H1 (cell line): ENCODE data around the gene ASZ1. TPM values are rescaled to one million over a fixed set of nuclear protein-coding genes. Genes with fewer than 3 reads are reported as not detected.

Experiments
- CTBP2 ChIP-seq: IDR thresholded peaks from 2 replicates; pipeline ENCODE4 v1.7.0; 2011; ENCODE audit warnings: borderline replicate concordance, mild to moderate bottlenecking, moderate library complexity, mixed read lengths, low read length; ENCODE audit not compliant: insufficient read depth, insufficient read length
- E2F6 ChIP-seq: IDR thresholded peaks from 2 replicates; pipeline ENCODE4 v1.6.1; 2012; ENCODE audit warnings: inconsistent platforms
- POU5F1 ChIP-seq: IDR thresholded peaks from 2 replicates; pipeline ENCODE4 v1.6.1; 2011; ENCODE audit warnings: low read depth, mild to moderate bottlenecking, low read length, moderate library complexity
- polyA plus RNA-seq, 7 experiments: library from polyadenylated mRNA; depleted of rRNA in 3 of 7; stranded (reverse) in 5 of 7; unstranded in 2 of 7; fragments of >200 nt in 5 of 7; fragments of 200-250 nt in 2 of 7; gene quantifications; 1 replicate in 5 of 7; 2 replicates in 1 of 7; 4 replicates in 1 of 7; pipeline versions ENCODE4 v1.2.1 to v1.2.3, GENCODE V29; 2011 to 2013; ENCODE audit warnings: missing spikeins in 2 of 7, mixed read lengths in 2 of 7
- total RNA-seq: library from RNA; stranded (reverse); fragmentation: NEBNext Ultra II Directional; extraction: Animal tissue kit (Norgen Biotek cat#: 25700); gene quantifications from 2 replicates; pipeline ENCODE4 v1.2.1, GENCODE V29; 2021

The ASZ1 gene
- total and polyA plus RNA-seq, 2 of the 8 experiments (the other 6 are each of a cell fraction or from before 2014, with no cell fraction given): not detected

DNA sequence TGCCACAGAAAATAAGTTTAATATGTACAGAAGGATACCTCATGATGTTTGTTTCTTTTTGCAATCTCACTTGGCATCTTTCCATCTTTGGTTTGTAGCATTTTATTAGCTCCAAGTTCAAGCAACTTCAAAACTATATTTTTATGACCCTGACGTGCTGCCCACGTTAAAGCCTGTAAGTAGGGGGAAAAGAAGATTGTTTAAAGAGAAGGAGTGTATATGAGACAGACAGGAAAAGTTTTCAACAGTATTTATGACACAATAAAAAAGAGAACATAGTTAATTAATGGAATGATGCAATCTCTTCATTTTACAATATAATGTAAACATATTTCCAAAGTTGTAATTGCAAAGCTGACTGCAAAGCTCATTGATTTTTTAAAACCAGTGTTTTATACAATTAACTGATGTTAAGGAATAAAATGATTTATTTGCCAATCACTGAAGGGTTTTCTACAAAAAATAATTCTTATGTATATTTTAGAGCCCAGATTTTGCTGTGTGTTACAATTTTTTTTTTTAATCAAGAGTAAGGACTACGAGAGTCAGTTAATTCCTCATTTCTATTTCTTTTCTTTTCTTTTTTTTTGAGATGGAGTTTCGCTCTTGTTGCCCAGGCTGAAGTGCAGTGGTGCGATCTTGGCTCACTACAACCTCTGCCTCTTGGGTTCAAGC, 42.5 kb downstream of the ASZ1 start (continued):
- TF ChIP-seq POU5F1 (no peak), CTBP2 (no peak), E2F6 (no peak)
